A673 (cell line): ENCODE data around the gene RPGRIP1. TPM values are rescaled to one million over a fixed set of nuclear protein-coding genes. Genes with fewer than 3 reads are reported as not detected.
A peak's percentile ranks its signal among the peaks of the same experiment; 100 is the strongest.

ENCODE experiments used
- BruUV-seq: library from RNA; stranded (reverse); fragments of 400-500 nt; replicated peaks from 2 replicates; lab custom pipeline; 2021; lab: Mats Ljungman, UMichigan
- CTCF ChIA-PET: fragments of 300-600 bp; sonication (Branson Sonifier 250); formaldehyde crosslinking; loops from one replicate; lab custom pipeline; 2022; ENCODE audit warnings: antibody characterized with exemption; lab: Charles Lee
- POLR2A ChIA-PET: fragments of 300-600 bp; sonication (Branson Sonifier 250); formaldehyde crosslinking; loops from one replicate; lab custom pipeline; 2022; ENCODE audit warnings: antibody characterized with exemption; ENCODE audit not compliant: low non-redundant PET; lab: Charles Lee
- DNase-seq: peaks from one replicate; pipeline ENCODE4 v3.0.0-alpha.2; 2015; ENCODE audit warnings: low spot score
- H3K27ac ChIP-seq: fragments of 200-600 bp; sonication (generic); 2 replicates; pipeline ENCODE4 v1.5.1; 2016; ENCODE audit warnings: mixed run types, low read depth, mild to moderate bottlenecking, mixed read lengths, antibody characterized with exemption, low read length; ENCODE audit not compliant: poor library complexity, severe bottlenecking
- H3K27me3 ChIP-seq: fragments of 200-600 bp; sonication (generic); replicated peaks from 2 replicates; pipeline ENCODE4 v1.6.1; 2017; ENCODE audit warnings: mixed run types, low read depth, mild to moderate bottlenecking, mixed read lengths, antibody characterized with exemption, low read length; ENCODE audit not compliant: insufficient read depth, poor library complexity
- H3K36me3 ChIP-seq: fragments of 200-600 bp; sonication (generic); 2 replicates; pipeline ENCODE4 v1.6.1; 2016; ENCODE audit warnings: mixed run types, mild to moderate bottlenecking, mixed read lengths, antibody characterized with exemption, low read length; ENCODE audit not compliant: insufficient read depth, poor library complexity, severe bottlenecking
- H3K4me1 ChIP-seq: fragments of 200-600 bp; sonication (generic); 2 replicates; pipeline ENCODE4 v1.6.1; 2017; ENCODE audit warnings: mixed run types, mild to moderate bottlenecking, mixed read lengths, antibody characterized with exemption, low read length; ENCODE audit not compliant: insufficient read depth, poor library complexity, severe bottlenecking
- H3K4me3 ChIP-seq: fragments of 200-600 bp; sonication (generic); 2 replicates; pipeline ENCODE4 v1.5.1; 2016; ENCODE audit warnings: low read depth, mixed run types, mild to moderate bottlenecking, mixed read lengths, low read length; ENCODE audit not compliant: poor library complexity, severe bottlenecking
- H3K9me3 ChIP-seq: fragments of 200-600 bp; sonication (generic); 2 replicates; pipeline ENCODE4 v1.6.1; 2016; ENCODE audit warnings: mixed run types, low read depth, mild to moderate bottlenecking, mixed read lengths, antibody characterized with exemption, low read length; ENCODE audit not compliant: poor library complexity, severe bottlenecking
- CTCF ChIP-seq: fragments of 300-800, 200-600 bp; sonication (generic); conservative IDR thresholded peaks from 2 replicates; pipeline ENCODE4 v1.5.1; 2017; ENCODE audit warnings: low read depth, mild to moderate bottlenecking, antibody characterized with exemption, low read length, moderate library complexity, mixed read lengths
- EZH2 ChIP-seq: fragments of 200-600 bp; sonication (generic); IDR thresholded peaks from 2 replicates; pipeline ENCODE4 v1.6.1; 2017; ENCODE audit warnings: borderline replicate concordance, low read depth, mild to moderate bottlenecking, mixed read lengths, antibody characterized with exemption, low read length; ENCODE audit not compliant: poor library complexity, severe bottlenecking
- intact Hi-C: fragments of 100-400 bp; cut with micrococcal nuclease; formaldehyde crosslinking; loops from one replicate; pipeline ENCODE4 v1.10.0; 2022; ENCODE audit not compliant: unreplicated experiment
- total RNA-seq: library from RNA; stranded (reverse); gene quantifications from 2 replicates; pipeline ENCODE4 v1.2.3, GENCODE V29; 2021

RPGRIP1 gene
- total RNA-seq, 1 experiment from 2014 or later: 0.86 TPM

GRCh38 chr14:21240417-21240816, 39.5 kb upstream of the RPGRIP1 start:
- H3K27ac ChIP-seq: peak overlapping the region; percentile 7
- CTCF ChIA-PET: no interaction called here
- H3K4me1 ChIP-seq: peaks cover 15% of the 10 kb centered on the region
- H3K4me3 ChIP-seq: no peak overlapping the region
- BruUV-seq: no TSS peak
- H3K27me3 ChIP-seq: no peaks in the 10 kb centered on the region
- peaks cover 76% of the 10 kb centered on the region for H3K36me3 ChIP-seq
- no peaks in the 10 kb centered on the region for H3K9me3 ChIP-seq
- no peak for DNase-seq
- POLR2A ChIA-PET: no interaction called here
- intact Hi-C loops: no loop called here
- no peak for TF ChIP-seq CTCF

GRCh38 chr14:21241218-21241819, 38.6 kb upstream of the RPGRIP1 start:
- Histone ChIP-seq H3K4me1 (peaks cover 6% of the 10 kb centered on the region), H3K4me3 (no peak overlapping the region), H3K27me3 (no peaks in the 10 kb centered on the region), H3K27ac (peak overlapping the region; percentile 7), H3K36me3 (peaks cover 76% of the 10 kb centered on the region), H3K9me3 (no peaks in the 10 kb centered on the region)
- no TSS peak for BruUV-seq
- intact Hi-C loops: no loop called here
- ChIA-PET POLR2A (no interaction called here), CTCF (no interaction called here)
- peak; percentile 56 for DNase-seq
- TF ChIP-seq EZH2 (no peak), CTCF (peak; percentile 57)

- no peaks in the 10 kb centered on the region for H3K9me3 ChIP-seq
- TF ChIP-seq CTCF (no peak), EZH2 (no peak)
- ChIA-PET POLR2A (no interaction called here), CTCF (no interaction called here)
- BruUV-seq: no TSS peak
- H3K36me3 ChIP-seq: peaks cover 77% of the 10 kb centered on the region
- no peaks in the 10 kb centered on the region for H3K27me3 ChIP-seq
- peaks cover 15% of the 10 kb centered on the region for H3K4me1 ChIP-seq
- no peak overlapping the region for H3K4me3 ChIP-seq
- intact Hi-C loops: no loop called here
- peak overlapping the region; percentile 24 for H3K27ac ChIP-seq
- no peak for DNase-seq
Observed at GRCh38 chr14:21244544-21244943, 35.3 kb upstream of the RPGRIP1 start.
